ENCODE results near the gene ALKBH4. TPM values are rescaled to one million over a fixed set of nuclear protein-coding genes. Genes with fewer than 3 reads are reported as not detected.

ALKBH4 gene
- total RNA-seq, 1 donor from 2014 or later: 8.3 TPM

GRCh38 chr7:102407910-102408309 is 56.8 kb downstream of the ALKBH4 start:
- TF ChIP-seq POLR2AphosphoS5 (IDR thresholded peaks at IDR 0.05; ENCODE audit: insufficient read depth in 1 of 2, low read depth in 1 of 2): no peak
- Histone ChIP-seq H3K4me3 (no peak overlapping the region), H3K9me3 (no peaks in the 10 kb centered on the region), H3K4me1 (no peaks in the 10 kb centered on the region), H3K36me3 (peaks cover 0 to 77% of the 10 kb centered on the region in 2 donors), H3K27me3 (no peaks in the 10 kb centered on the region), H3K27ac (no peak overlapping the region)
- intact Hi-C loops (cut with DNase I): no loop called here
- no peak for DNase-seq (ENCODE audit: extremely low spot score in 2 of 2)

Small RNAs within 50 kb of the gene (microRNA-seq; reads per million reads assigned to microRNA genes)
- not detected for gene MIR4467 (ENCODE audit: borderline number of aligned reads, borderline replicate concordance)
- gene MIR5090 (ENCODE audit: borderline number of aligned reads, borderline replicate concordance): not detected

Other genes with a start within 250 kb of the ALKBH4 start
- 8.8 TPM for gene SH2B2, start 178.0 kb downstream of the ALKBH4 start, total RNA-seq
- gene SPDYE6, start 108.4 kb downstream of the ALKBH4 start, total RNA-seq: not detected
- 17.4 TPM for gene PRKRIP1, start 68.5 kb downstream of the ALKBH4 start, total RNA-seq
- 15.5 TPM for gene ORAI2, start 31.3 kb downstream of the ALKBH4 start, total RNA-seq
- gene LRWD1, start 121 bp upstream of the ALKBH4 start, total RNA-seq: 11.0 TPM
- 20.1 TPM for gene POLR2J, start 14.1 kb upstream of the ALKBH4 start, total RNA-seq
- 19.6 TPM for gene RASA4B, start 52.9 kb upstream of the ALKBH4 start, total RNA-seq
- 9.8 TPM for gene UPK3BL2, start 78.8 kb upstream of the ALKBH4 start, total RNA-seq
- gene SPDYE2, start 86.4 kb upstream of the ALKBH4 start, total RNA-seq: not detected
- gene POLR2J3, start 107.7 kb upstream of the ALKBH4 start, total RNA-seq: 28.7 TPM
- 85.7 TPM for gene RASA4, start 151.9 kb upstream of the ALKBH4 start, total RNA-seq
- gene UPK3BL1, start 177.9 kb upstream of the ALKBH4 start, total RNA-seq: 83.7 TPM
- not detected for gene SPDYE2B, start 185.5 kb upstream of the ALKBH4 start, total RNA-seq
- 2.2 TPM for gene POLR2J2, start 206.8 kb upstream of the ALKBH4 start, total RNA-seq